ENCODE results near the gene KIF2C.
"Not testable (repeated sequence)": the region's sequence is repeated elsewhere in the genome, so short reads cannot be mapped to it uniquely, and the experiment has no call there.

KIF2C gene

DNA sequence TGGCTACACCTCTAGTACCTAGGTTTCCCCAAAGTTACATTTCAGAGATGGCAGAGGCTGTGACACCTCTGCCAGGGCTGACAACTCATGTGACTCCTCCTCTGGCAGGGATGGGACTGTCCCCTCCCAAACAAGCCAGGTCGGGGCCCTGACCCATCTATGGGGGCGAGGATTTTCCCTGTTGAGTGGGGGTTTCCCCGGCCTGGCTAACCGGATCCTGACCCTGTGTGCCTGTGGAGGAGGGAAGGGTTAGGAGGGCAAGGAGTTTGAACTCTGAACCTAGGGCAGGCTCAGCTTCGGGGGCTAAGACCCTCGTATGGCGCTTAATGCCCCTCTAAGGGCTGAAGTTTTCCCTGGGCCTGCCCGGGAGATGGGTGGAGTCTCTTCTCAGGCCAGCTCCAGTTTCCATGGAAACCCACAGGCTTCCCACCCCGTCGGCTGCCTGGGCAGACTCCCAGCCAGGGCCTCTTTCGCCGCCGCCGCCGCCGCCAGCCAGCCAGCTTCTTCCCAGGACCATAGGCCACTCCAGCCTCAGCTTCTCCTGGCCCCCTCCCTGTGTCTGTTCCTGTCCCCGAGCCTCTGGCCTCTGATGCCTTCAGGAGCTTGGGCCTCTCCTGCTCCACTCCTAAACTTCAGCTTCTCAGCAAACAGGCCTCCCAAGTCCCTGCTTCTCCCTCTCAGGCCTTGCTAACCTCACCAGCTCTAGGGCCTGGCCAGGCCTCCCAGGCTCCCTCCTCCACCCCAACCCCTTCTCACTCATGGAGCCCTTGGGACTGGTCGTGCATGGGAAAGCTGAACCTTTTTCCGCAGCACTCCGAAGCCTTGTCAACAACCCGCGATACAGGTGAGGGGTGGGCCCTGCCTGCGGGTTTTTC is 68.7 kb downstream of the KIF2C start, which contains the start of gene BTBD19:
Gene BTBD19 (plus strand): TSS at position 461 of the 875 bp plus-strand sequence. CDS start 298 bp downstream, at position 759.
- Histone ChIP-seq H3K9me3 (no peaks in the 10 kb centered on the region), H3K36me3 (no peaks in the 10 kb centered on the region), H3K4me1 (peaks cover 20% of the 10 kb centered on the region), H3K4me3 (ENCODE audit: low read depth, low read length) (0 out of 2 replicates have a peak within 1 kb of the TSS, but pooled peaks have one; percentile 8), H3K27me3 (no peaks in the 10 kb centered on the region)
- peak; percentile 73 for DNase-seq
- no peak for TF ChIP-seq CTCF (IDR thresholded peaks at IDR 0.05; ENCODE audit: low read depth, low read length)

DNA sequence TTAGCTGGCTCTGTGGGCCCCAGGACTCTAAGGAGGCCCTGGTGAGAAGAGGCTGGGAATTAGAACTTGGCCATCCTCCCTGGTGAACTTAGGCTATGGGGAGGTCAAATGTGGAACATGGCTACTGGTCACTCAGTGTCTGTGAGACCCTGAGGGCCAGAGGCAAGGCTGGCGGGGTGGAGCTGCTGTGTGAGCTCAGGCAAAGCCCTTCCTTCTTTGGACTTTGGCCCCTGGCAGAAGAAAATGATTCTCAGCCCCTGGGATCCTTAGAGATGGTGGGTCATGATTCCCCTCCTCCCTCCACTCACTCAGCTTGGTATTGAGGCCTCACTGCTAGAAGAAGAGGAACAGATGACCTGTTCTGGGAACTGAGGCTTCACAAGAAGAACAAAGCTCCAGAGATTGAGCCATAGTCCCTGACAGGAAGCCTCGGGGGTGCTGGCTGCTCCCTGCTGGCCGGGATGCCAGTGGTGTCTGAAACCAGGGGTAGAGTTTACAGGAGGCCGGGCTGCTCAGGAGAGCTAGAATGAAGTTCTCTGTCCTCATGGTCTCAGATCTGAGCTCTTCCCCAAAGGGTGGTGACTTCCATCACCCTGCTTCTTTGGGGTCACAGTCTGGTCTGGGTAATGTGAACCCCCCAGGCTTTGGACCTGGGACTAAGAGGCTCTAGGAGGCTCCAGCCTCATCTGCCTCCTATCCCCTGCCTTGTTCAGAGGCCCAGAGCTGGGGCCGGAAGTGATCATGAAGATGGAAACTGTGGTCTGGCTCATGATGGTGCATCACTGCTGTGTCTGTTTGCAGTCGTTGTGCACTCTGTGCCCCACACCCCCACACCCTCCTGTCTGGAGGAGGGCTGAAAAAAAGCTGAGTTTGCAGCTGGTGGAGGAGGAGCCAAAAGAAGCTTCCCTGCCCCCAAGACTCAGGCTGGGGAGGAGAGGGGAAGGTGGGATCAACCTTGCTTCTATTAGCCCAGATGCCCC is 69.6 kb downstream of the KIF2C start:
- Histone ChIP-seq H3K4me3 (ENCODE audit: low read depth, low read length) (no peak overlapping the region), H3K27me3 (no peaks in the 10 kb centered on the region), H3K9me3 (no peaks in the 10 kb centered on the region), H3K36me3 (no peaks in the 10 kb centered on the region), H3K4me1 (peaks cover 20% of the 10 kb centered on the region)
- TF ChIP-seq CTCF (IDR thresholded peaks at IDR 0.05; ENCODE audit: low read depth, low read length) = no peak
- DNase-seq = no peak

DNA sequence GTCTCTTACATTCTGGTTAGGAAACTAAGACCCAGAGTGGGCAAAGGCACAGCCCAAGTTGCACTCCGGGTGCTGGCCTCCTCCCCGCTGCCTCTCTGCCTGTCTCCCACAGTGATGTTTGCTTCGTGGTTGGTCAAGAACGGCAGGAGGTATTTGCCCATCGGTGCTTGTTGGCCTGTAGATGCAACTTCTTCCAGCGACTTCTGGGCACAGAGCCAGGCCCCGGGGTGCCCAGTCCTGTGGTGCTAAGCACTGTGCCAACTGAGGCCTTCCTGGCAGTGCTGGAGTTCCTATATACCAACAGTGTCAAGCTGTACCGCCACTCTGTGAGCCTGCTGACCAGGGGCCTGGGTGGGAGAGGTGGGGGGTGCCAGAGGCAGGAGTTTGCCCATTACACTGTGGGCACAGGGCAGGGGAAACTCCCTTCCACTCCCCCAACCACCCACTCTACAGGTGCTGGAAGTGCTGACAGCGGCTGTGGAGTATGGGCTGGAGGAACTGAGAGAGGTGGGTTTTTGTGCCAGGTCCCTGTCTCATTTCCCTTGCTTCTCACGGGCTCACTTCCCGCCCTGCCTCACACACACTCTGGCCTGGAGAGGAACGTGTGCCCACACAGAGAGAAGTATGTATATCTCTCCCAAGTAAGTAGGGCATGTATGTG is 70.6 kb downstream of the KIF2C start:
- no peak for TF ChIP-seq CTCF (IDR thresholded peaks at IDR 0.05; ENCODE audit: low read depth, low read length)
- Histone ChIP-seq H3K4me1 (peaks cover 20% of the 10 kb centered on the region), H3K36me3 (no peaks in the 10 kb centered on the region), H3K9me3 (no peaks in the 10 kb centered on the region), H3K4me3 (ENCODE audit: low read depth, low read length) (no peak overlapping the region), H3K27me3 (no peaks in the 10 kb centered on the region)
- no peak for DNase-seq

DNA sequence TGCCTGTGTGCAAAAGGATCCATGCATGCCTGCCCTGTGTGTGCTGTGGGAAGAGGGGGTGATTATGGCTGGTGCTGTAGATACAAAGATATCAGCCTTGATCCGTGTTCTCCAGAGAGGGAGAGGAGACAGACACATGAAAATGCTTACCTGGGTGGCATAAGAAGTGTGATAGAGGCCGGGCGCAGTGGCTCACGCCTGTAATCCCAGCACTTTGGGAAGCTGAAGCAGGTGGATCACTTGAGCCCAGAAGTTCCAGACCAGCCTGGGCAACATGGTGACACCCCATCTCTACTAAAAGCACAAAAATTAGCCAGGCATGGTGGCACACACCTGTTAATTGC is 71.1 kb downstream of the KIF2C start:
- H3K27me3 ChIP-seq; H3K4me3 ChIP-seq (ENCODE audit: low read depth, low read length); H3K36me3 ChIP-seq; DNase-seq; H3K9me3 ChIP-seq: not testable (repeated sequence)
- H3K4me1 ChIP-seq = peaks cover 20% of the 10 kb centered on the region

- no peaks in the 10 kb centered on the region for H3K9me3 ChIP-seq
- TF ChIP-seq CTCF (IDR thresholded peaks at IDR 0.05; ENCODE audit: low read depth, low read length) = no peak
- H3K36me3 ChIP-seq = no peaks in the 10 kb centered on the region
- no peak for DNase-seq
- no peak overlapping the region for H3K4me3 ChIP-seq (ENCODE audit: low read depth, low read length)
- H3K27me3 ChIP-seq = no peaks in the 10 kb centered on the region
- H3K4me1 ChIP-seq = peaks cover 20% of the 10 kb centered on the region
Observed at GRCh38 chr1:44811234-44811633, 71.6 kb downstream of the KIF2C start.
